ENCODE results near the gene KCNH2.

The KCNH2 gene

DNA sequence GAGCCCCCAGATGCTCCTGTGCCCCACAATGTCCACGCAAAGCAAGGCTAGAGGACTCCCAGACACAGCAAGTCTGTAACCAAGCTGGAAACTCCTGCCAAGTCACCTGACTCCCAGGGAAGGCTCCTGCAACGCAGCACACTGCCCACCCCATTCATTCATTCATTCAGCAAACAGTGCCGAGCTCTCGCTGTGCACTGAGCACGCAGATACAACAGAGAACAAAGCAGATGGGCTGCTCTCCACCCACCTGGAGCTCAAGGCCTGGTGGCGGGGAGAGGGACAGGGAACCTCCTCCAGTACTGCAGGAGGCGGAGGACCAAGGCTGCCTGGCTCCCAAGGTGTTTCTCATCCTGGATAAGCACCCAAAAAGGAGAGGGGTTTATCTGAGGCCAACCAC, 8.6 kb downstream of the KCNH2 start:
- H3K4me3 ChIP-seq (ENCODE audit: control insufficient read depth, low read depth, low read length), result no peak overlapping the region
- DNase-seq (ENCODE audit: low read depth), result no peak
- no peak for TF ChIP-seq CTCF (conservative IDR thresholded peaks at IDR 0.05; ENCODE audit: control insufficient read depth, insufficient read depth, low read depth, low read length)

GRCh38 chr7:150968734-150969372, 9.3 kb downstream of the KCNH2 start:
- no peak for TF ChIP-seq CTCF (conservative IDR thresholded peaks at IDR 0.05; ENCODE audit: control insufficient read depth, insufficient read depth, low read depth, low read length)
- H3K4me3 ChIP-seq (ENCODE audit: control insufficient read depth, low read depth, low read length), result no peak overlapping the region
- no peak for DNase-seq (ENCODE audit: low read depth)

DNA sequence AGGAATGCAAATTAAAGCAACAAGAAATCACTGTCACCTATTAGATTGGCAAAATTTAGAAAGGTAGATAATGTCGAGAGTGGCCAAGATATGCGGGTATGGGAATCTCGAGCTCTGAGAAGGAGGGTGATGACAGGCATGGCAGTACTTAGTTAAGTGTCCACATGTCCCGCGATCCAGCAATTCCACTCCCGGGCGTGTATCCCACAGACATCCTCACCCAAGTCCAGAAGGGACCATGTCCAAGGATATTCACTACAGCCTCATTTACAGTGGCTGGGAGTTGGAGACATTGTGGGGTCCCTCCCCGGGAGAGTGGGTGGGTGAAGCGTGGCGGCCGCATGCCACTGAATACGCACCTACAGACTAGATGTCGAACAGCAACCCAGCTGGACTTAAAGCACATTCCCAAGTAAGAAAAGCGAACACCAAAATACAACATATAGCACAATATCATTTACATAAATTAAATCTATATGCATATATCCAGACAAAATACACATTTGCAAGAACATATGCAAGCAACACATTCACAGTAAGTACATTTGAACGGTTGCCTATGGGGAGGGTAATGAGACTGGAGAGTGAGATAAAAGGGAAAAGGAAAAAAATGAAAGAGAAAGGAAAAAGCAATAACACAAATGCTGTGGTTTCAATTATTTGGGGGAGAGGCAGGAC, 9.9 kb downstream of the KCNH2 start:
- H3K4me3 ChIP-seq (ENCODE audit: control insufficient read depth, low read depth, low read length), result no peak overlapping the region
- no peak for TF ChIP-seq CTCF (conservative IDR thresholded peaks at IDR 0.05; ENCODE audit: control insufficient read depth, insufficient read depth, low read depth, low read length)
- DNase-seq (ENCODE audit: low read depth), result no peak

DNA sequence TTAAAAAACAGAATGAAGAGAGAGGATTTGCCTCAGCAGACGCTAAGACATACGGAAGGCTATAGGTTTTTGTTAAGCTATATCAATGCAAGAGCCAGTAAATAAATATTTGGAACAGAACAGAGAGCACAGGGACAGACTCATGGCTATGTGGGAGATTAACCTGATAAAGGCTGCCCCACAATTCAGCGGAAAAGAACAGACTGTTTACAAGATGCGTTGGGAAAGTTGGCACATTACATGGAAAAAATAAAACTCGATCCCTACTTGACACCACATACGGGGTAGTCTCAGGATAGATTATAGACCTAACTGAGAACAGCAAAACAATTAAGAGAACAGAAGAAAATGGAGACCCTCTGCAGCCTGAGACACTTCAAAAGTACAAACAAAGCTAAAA, 10.8 kb downstream of the KCNH2 start:
- H3K4me3 ChIP-seq (ENCODE audit: control insufficient read depth, low read depth, low read length), result no peak overlapping the region
- no peak for DNase-seq (ENCODE audit: low read depth)
- no peak for TF ChIP-seq CTCF (conservative IDR thresholded peaks at IDR 0.05; ENCODE audit: control insufficient read depth, insufficient read depth, low read depth, low read length)

DNA sequence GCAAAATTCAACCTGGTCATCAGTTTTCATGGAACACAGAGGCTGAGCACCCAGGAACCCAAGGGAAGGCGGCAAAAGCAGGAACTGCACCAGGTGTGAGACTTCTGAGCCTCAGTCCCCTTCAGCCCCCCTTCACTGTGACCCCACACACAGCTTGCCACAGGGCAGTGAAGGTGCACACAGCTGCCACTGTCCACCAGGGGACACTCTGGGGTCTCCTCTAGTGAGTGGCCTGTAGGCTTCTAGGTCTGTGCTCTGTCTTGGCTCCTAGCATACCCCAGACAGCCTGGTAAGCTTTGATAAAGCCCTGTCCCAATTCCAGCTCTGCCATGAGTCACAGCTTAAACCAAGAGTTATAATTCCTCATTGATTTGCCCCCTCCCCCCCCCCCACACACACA, 12.1 kb downstream of the KCNH2 start:
- no peak for TF ChIP-seq CTCF (conservative IDR thresholded peaks at IDR 0.05; ENCODE audit: control insufficient read depth, insufficient read depth, low read depth, low read length)
- no peak overlapping the region for H3K4me3 ChIP-seq (ENCODE audit: control insufficient read depth, low read depth, low read length)
- no peak for DNase-seq (ENCODE audit: low read depth)

DNA sequence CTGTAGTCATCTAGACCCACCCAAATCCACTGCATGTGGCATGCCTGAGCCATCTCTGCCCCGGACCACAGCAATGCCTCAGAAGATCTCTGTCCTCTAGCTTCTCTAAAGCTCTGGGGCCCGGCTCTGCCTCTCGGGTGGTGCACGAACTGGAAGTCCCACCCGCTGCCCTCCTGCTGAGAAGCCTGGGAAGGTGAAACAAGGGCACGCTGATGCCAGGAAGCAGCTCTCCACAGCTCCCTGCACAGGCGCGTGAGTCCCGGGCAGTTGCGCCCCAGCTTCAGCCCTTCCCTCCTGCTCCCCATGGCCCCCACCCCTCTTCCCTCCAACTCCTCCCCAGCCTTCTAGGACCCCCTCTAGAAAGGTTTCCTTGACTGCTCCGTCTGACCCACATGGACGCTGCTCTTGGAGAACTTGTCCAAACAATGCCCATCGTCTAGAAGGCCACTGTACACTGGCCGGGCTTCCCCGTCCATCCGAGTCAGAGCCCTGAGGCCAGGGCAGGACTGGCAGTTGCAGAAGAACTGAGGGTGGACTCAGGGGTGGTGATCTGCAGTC, 12.8 kb downstream of the KCNH2 start:
- no peak for DNase-seq (ENCODE audit: low read depth)
- TF ChIP-seq CTCF (conservative IDR thresholded peaks at IDR 0.05; ENCODE audit: control insufficient read depth, insufficient read depth, low read depth, low read length), result no peak
- H3K4me3 ChIP-seq (ENCODE audit: control insufficient read depth, low read depth, low read length), result no peak overlapping the region

All from fibroblast of mammary gland (primary cell).